HG02588 (cell line): ENCODE measurements around the gene PPP2R2B.

Source experiments
- ATAC-seq: cut with Tn5 transposase; IDR thresholded peaks from one replicate; pipeline ENCODE4 v1.9.1; 2021; ENCODE audit warnings: mild to moderate bottlenecking, moderate library complexity; ENCODE audit not compliant: unreplicated experiment

The PPP2R2B gene

DNA sequence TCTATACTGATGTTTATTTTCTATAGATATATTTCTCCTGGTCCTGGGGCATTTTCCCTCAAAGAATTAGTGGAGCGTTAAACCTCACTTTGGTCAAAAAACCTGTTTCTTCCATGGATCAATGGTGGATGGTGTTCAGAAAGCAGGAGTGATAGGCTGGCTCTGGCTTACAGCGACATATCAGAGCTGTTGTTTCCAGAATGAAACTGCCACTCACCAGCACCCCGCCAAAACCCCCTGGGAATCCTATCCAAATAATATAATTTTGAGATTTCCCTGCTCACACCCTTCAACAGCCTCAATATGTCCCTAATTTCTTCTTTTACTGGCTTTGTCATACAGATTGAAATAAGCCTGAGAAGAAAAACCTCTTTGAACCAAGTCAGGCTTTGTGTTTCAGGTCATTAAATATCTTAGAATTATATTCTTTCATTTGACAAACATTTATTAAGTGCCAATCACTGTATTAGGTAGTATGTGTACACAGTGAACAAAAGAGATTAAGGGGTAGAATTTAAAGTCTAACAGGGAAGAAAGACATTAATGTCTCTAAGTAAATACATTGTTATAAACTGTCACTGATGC is 218.1 kb downstream of the PPP2R2B start:
- ATAC-seq, result no peak

DNA sequence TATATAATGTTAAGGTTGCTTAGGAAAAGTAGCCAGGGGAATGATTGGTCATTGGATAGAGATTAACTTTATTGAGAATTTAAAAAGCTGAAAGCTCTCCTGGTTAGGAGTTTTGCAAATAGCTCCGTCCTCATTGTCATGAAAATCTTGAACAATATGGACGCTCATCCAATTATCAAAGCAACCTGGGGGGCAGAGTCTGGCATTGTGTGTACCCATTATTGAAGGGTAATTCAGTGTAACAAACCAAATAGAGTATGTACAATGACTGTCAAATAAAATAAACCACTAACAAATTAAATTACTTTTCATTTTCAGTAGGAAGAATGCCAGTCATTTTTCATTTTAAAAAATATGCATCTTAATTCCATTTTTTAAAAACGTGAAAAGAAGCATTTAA is 218.6 kb downstream of the PPP2R2B start:
- no peak for ATAC-seq

DNA sequence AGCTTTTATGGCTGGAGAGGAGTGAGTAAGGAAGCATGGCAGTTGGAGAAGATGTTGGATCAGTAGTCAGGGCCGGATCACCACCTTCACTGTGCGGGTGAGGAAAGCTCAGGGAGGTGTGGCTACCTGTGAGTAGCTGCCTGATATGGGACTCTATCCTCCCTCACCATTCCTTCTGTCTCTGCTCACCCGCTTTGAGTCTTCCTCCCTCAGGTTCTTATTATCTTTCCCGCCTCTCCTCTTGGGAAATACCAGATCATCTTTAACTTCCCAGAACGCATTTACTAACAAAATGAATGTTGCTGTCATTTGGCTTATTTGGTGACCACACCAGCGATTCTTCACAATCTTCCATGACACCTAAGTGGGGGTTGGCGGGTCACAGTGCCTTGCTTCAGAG is 221.9 kb downstream of the PPP2R2B start:
- ATAC-seq, result no peak

DNA sequence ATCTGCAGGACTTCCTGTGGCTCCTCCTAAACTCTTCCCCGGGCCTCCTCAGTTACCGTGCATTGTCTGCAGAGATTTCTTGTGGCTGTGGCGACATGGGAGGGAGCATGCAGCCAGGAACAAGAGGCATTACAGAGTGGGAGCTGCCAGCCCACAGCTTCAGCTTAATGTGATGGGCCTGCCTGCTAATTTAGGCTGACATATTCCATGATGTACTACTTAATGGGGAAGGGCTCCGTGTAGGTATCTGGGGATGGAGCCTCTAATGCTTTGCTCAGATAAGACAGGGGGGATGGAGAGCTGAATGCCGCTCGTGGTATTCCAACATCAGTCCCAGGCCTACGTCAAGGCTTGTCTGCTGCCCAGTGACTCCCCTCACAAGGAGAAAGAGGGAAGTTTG is 225.0 kb downstream of the PPP2R2B start:
- ATAC-seq, result no peak

DNA sequence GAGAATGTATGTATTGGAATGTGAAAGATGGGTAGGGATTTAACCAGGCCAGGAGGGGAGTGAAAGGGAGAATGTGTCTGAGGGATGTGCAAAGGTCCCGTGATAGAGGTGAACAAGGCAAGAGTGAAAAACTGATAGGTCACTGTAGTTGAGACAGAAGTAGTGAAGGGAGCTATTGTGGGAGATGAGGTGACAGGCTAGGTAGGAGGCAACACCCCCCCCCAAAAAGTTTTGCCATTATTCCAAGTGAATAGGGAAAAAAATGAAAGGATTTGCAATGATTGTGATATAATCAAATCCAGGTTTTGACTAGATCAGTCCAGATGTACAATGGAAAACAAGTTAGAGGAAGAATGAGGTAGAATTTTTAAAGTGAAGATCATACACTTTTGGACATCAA is 226.0 kb downstream of the PPP2R2B start:
- ATAC-seq, result no peak

DNA sequence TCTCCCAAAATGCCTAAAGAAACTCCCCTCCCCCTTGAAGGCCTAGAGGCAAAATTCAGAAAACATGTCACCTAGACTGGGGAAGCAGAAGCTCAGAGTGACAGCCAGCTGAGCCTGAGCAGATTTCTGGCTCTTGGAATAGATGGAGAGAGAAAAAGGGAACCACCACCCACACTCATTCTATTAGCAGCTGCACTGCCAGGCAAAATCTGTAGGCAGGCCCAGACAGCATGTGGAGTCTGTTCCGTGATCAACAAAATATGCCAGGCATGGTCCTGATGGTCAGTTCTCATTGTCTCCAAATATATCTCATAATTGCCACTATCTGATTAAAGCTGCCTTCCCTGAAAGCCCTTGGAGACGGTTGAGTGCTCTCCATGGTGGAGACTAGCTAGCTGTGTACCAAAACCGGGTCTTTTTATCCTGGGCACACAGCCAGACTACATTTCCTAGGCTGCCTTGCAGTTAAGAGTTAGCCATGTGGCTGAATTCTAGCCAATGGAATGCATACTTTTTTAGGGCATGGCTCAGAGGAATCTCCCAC is 230.8 kb downstream of the PPP2R2B start:
- ATAC-seq, result no peak

- no peak for ATAC-seq
These were observed 232.1 kb downstream of the PPP2R2B start for GRCh38 chr5:146646441-146646840.

- ATAC-seq, result no peak
These were observed 233.2 kb downstream of the PPP2R2B start for GRCh38 chr5:146645342-146645741.

DNA sequence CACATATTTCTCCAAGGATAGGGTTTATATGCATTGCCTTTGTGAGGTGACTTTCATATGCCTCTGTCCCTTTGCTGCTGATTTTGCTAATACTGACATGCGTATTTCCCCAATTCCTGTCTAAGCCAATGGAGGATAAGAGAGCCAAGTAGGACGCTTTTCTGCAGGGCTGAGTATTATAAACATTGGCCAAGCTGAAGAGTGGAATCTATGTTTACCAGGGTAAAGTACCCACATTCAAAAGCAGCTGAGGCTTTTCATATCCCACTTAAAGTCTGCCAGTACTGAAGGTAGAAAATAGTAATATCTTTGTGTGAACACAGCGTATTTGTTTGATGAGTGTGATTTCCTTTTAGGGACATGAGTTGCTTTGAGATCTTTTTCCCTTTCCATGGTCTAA is 233.7 kb downstream of the PPP2R2B start:
- ATAC-seq, result no peak

DNA sequence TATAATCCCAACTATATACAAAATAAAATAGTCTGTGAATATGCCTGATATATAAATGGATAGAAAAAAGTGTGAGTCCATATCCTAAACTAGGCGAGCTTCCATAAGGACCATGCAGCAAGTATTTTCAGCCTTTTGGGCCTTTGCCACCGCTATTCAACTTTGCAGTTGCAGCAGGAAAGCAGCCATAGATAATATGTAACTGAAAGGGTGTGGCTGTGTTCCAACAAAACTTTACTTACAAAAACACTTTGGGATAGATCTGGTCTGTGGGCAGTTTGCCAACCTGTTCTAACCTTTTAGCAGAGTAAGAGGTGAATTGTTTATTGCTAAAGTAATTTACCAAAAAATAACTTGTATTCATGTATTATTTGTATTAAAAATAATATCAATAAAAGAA is 234.8 kb downstream of the PPP2R2B start:
- ATAC-seq, result no peak

DNA sequence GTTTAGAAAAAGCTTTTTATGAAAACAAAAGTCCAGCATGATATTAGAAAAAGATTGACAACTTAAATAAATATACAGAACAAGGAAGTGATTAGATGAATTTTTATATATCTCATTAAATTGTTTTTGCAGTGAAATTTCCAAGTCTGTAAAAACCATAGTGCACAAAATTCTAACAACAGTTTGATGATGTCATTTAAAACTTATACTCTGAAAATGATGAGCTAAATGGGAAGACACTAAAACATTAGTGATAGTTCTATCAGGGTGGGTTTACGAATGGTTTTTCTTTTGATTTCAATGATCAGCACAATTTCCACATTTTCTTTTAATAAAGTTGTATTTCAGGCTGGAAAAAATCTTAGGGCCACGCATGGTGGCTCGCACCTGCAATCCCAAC is 236.1 kb downstream of the PPP2R2B start:
- no peak for ATAC-seq

GRCh38 chr5:146641941-146642340 is 236.6 kb downstream of the PPP2R2B start:
- ATAC-seq, result no peak

DNA sequence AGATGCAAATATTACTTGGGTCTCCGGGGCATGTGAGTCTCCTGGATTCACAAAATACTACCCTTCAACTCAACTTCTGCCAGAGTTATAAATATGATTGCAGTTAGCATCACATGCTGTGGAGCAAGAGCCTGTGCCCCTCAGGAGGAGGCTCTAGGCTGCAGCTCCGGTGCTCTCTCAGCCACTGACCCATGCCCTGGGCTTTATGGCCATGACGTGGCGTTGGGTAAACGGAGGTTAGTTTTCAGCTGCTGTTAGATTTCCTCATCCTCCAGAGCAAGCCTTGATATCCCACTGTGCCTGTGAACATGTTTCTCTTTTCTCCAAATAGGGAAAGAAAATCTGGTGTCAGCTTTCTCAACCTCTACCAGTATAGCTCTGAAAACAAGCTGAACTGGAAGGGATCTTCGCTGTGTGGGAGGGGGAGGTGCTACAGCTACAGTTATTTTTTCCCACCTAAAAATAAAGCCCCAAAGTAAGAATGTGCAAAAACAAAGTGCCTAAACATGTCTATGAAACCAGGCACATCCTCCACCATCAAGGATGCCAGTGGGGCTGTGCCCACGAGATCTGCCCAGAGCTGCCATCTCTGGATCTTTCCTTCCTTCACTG is 238.2 kb downstream of the PPP2R2B start:
- no peak for ATAC-seq

DNA sequence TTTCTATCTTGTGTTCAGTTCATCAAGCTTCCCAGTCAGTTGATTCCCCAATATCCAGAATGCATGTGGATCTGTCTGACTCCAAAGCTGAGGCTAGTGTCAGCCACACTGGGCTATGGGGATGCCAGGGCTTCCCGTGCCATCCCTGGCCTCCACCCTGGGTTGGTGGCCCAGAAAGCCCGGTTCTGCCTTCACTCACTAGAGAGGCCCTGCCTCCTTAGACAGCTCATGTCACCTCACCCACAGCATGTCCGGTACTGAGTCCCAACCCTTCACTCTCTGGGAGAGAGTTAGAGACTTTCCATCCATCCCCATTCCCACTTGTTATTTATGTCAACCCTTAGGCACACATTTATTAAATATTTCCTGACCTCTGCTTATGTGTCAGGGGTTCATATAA is 243.1 kb downstream of the PPP2R2B start:
- no peak for ATAC-seq

GRCh38 chr5:146633323-146633764 is 245.2 kb downstream of the PPP2R2B start:
- no peak for ATAC-seq

DNA sequence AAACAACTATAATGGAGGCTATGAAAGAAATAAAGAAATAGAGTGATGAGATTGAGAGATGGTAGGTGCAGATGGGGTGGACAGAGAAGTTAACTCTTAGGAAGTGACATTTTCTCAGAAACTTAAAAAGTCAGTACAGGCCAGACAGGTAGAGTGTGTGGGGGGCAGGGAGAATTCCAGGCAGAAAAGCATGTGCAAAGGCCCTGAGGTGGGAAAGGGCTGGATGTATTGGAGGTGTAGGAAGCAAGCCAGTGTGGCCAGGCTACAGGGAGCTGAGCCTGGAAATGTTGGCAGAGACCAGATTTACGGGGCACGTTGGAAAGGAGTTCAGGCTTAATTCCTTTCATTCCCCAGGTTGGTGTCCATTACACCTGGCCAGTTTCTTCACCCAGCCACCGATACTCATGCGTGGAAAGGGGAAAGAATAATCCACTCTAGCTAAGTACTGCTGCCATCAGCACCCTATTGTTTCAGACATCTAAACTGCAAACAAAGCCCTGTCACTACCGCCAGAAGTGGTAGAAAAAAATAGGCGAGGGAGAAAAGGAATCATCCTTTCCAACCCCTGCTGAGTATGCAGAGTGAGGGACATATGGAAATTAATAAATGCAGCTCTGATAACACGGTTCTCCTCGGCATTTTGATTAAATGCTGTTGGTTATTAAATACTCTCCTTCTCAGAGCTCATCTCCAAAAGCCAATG is 245.8 kb downstream of the PPP2R2B start:
- ATAC-seq, result no peak

DNA sequence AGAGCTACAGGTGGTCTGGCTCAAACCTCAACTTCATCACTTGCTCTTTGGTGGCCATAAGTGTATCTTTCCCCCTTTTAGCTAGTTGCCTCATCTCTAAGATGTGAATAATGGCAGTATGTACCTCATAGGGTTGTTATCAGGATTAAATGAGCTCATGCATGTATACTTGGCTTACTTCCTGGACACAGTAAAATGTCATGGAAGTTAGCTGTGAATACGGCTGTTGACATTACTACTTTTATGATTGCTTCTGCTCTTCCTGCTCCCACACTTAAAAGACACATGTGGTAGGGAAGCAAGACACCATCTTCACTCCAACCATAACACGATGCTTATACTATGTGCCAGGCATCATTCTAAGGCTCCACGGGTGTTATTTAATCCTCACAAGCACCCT is 248.1 kb downstream of the PPP2R2B start:
- ATAC-seq, result no peak

DNA sequence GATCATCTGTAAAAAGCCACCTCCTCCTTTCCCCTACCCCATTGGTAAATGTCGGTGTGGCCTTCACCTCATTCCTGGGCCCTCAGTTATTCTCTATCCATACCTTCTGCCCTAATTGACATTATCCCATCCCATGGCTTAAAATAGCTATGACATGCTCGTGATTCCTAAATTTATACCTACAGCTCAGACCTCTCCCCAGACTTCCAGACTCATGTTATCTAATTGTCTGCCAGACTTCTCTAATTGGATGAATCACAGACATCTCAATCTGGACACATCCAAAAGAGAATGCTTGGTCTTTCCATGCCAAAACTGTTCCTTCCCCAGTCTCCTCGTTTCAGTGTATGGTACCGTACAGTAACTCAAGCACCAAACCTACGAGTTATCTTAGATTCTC is 249.6 kb downstream of the PPP2R2B start:
- no peak for ATAC-seq

DNA sequence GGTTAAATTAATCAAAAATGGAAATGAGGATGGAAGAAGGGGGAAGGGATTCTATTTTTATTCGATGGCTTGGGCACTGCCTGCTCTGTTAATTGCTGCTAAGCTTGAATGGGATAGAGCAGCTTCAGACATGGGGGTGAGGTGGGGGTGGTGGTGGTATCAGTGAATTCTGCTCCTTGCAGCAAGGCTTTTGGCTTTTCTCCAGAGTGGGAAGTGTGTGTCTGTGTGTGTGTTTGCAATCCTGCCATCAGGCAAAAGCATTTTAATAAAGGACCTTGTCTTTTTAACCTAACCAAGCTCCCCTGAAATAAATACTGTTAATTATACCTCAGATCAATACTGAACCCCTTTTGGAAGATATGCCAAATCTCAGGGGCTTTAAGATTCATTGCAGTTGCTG is 251.6 kb downstream of the PPP2R2B start:
- no peak for ATAC-seq

- ATAC-seq, result no peak
These were observed 254.4 kb downstream of the PPP2R2B start for GRCh38 chr5:146624179-146624578.

GRCh38 chr5:146623666-146624065 is 254.9 kb downstream of the PPP2R2B start:
- no peak for ATAC-seq

DNA sequence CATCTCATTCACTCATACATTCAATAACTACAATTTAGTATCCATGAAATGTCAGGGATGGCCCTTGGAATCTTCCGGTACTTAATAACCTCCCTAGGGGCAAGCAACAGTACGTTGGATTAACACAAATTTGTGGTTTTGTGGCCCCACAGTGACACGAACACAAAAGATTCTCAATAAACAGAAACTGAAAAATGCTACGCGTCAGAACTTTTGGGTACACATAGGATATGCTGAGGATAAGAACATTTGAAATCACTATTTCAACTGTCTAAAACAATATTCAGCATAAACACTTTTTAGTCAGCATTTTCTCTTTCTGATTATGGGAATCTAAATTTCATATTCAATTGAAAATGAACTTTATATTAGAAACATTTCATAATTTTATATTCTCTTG is 255.5 kb downstream of the PPP2R2B start:
- ATAC-seq, result no peak
